ENCODE measurements around the gene MOCS3. TPM values are rescaled to one million over a fixed set of nuclear protein-coding genes. Genes with fewer than 3 reads are reported as not detected.

MOCS3 gene
- total and polyA plus RNA-seq, 10 of the 15 experiments (the other 5 are each of a cell fraction or from before 2014, with no cell fraction given): 0.87 to 5.9 (median 3.6) TPM

- TF ChIP-seq CUX1 (IDR thresholded peaks at IDR 0.05; ENCODE audit: insufficient replicate concordance, low read depth, low read length) (no peak), SPI1 (IDR thresholded peaks at IDR 0.05; ENCODE audit: borderline replicate concordance, insufficient read depth, low read depth, low read length) (peak; percentile 40; the same call in 1 of the 2 replicates), IRF4 (IDR thresholded peaks at IDR 0.05; ENCODE audit: low read depth, low read length) (no peak), EED (IDR thresholded peaks at IDR 0.05; ENCODE audit: low read depth) (no peak), JUNB (IDR thresholded peaks at IDR 0.05) (no peak), NR2C2 (IDR thresholded peaks at IDR 0.05; ENCODE audit: borderline replicate concordance, control insufficient read depth, insufficient read length, low read depth) (no peak), EZH2 (IDR thresholded peaks at IDR 0.05; ENCODE audit: borderline replicate concordance, control insufficient read depth, low read depth, low read length) (no peak), SP1 (IDR thresholded peaks at IDR 0.05; ENCODE audit: low read depth, low read length) (no peak), ETV6 (conservative IDR thresholded peaks at IDR 0.05 in 1 of 2, IDR thresholded peaks at IDR 0.05 in 1 of 2; ENCODE audit: borderline replicate concordance in 1 of 2, low read depth in 1 of 2) (no peak), SIX5 (IDR thresholded peaks at IDR 0.05; ENCODE audit: low read depth, low read length, severe bottlenecking) (no peak), CTCF (IDR thresholded peaks at IDR 0.05 in 2 of 3, conservative IDR thresholded peaks at IDR 0.05 in 1 of 3; ENCODE audit: control insufficient read depth in 2 of 3, extremely low read depth in 1 of 3, insufficient read depth in 1 of 3, low read depth in 3 of 3, low read length in 3 of 3) (peak; percentile 70 to 90 (median 74)), RAD51 (IDR thresholded peaks at IDR 0.05) (no peak), POLR2AphosphoS2 (IDR thresholded peaks at IDR 0.05; ENCODE audit: low read depth, low read length) (no peak), RBBP5 (conservative IDR thresholded peaks at IDR 0.05) (no peak), PKNOX1 (IDR thresholded peaks at IDR 0.05) (peak; percentile 90), SKIL (IDR thresholded peaks at IDR 0.05; ENCODE audit: low read depth, poor library complexity, severe bottlenecking) (no peak), BRCA1 (IDR thresholded peaks at IDR 0.05; ENCODE audit: low read depth, low read length) (no peak)
Observed at GRCh38 chr20:50980851-50981713, 22.5 kb downstream of the MOCS3 start (continued).
